Measurements from ENCODE around the gene UBE2G1. TPM values are rescaled to one million over a fixed set of nuclear protein-coding genes. Genes with fewer than 3 reads are reported as not detected.
A peak's percentile ranks its signal among the peaks of the same experiment; 100 is the strongest.

The UBE2G1 gene
- polyA plus RNA-seq, 1 experiment: 23.1 TPM

DNA sequence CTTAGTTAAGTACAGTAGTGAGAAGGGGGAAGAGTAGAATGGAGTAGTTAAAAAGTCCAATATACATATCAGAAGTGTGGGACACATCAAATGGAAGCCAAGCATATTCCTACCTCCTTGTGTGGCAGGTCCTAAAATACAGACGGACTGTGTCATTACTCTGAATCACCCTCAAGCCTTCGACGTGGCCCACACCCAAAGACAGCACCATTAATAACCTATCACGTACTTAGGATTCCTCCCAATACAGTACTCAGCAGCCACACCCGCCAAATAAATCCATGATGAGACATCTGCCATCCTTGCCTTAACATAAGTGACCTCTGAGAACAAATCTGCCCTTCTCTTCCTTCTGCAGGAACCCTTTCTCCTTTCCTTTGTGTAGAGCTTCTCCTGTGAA lies 38.9 kb downstream of the UBE2G1 start:
- Histone ChIP-seq H3K36me3 (ENCODE audit: control insufficient read depth, insufficient read depth, low read length) (no peaks in the 10 kb centered on the region), H3K4me3 (ENCODE audit: low read depth, low read length) (no peak overlapping the region), H3K27me3 (ENCODE audit: control insufficient read depth, insufficient read depth, low read length) (no peaks in the 10 kb centered on the region)
- POLR2A ChIA-PET: no interaction called here
- CTCF ChIA-PET: interaction anchor here (0.8 to 1.6 kb wide), 4 partner anchors 21 to 166 kb away, joined by 3 to 6 read pairs (median 4); no protein-coding TSS in a partner anchor
- DNase-seq (ENCODE audit: low read depth): peak; percentile 62
- TF ChIP-seq, protein P1, sequence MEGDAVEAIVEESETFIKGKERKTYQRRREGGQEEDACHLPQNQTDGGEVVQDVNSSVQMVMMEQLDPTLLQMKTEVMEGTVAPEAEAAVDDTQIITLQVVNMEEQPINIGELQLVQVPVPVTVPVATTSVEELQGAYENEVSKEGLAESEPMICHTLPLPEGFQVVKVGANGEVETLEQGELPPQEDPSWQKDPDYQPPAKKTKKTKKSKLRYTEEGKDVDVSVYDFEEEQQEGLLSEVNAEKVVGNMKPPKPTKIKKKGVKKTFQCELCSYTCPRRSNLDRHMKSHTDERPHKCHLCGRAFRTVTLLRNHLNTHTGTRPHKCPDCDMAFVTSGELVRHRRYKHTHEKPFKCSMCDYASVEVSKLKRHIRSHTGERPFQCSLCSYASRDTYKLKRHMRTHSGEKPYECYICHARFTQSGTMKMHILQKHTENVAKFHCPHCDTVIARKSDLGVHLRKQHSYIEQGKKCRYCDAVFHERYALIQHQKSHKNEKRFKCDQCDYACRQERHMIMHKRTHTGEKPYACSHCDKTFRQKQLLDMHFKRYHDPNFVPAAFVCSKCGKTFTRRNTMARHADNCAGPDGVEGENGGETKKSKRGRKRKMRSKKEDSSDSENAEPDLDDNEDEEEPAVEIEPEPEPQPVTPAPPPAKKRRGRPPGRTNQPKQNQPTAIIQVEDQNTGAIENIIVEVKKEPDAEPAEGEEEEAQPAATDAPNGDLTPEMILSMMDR (IDR thresholded peaks at IDR 0.05; ENCODE audit: insufficient read depth, low read depth, low read length): no peak

DNA sequence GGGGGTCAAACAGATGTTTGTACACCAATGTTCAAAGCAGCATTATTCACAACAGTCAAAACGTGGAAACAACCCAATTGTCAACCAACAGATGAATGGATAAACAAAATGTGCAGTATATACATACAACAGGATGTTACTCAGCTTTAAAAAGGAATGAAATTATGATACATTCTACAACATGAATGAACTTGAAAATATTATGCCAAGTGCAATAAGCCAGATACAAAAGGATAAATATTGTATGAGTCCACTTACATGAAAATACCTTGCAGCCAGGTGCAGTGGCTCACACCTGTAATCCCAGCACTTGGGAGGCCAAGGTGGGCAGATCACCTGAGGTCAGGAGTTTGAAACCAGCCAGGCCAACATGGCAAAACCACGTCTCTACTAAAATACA lies 39.9 kb downstream of the UBE2G1 start:
- TF ChIP-seq, protein P1 (IDR thresholded peaks at IDR 0.05; ENCODE audit: insufficient read depth, low read depth, low read length): no peak
- Histone ChIP-seq H3K27me3 (ENCODE audit: control insufficient read depth, insufficient read depth, low read length) (no peaks in the 10 kb centered on the region), H3K36me3 (ENCODE audit: control insufficient read depth, insufficient read depth, low read length) (no peaks in the 10 kb centered on the region), H3K4me3 (ENCODE audit: low read depth, low read length) (no peak overlapping the region)
- DNase-seq (ENCODE audit: low read depth): no peak
- CTCF ChIA-PET: interaction anchor here (1.5 kb wide), 1 partner anchor 20 kb away, joined by 3 read pairs; no protein-coding TSS in a partner anchor
- POLR2A ChIA-PET: no interaction called here

DNA sequence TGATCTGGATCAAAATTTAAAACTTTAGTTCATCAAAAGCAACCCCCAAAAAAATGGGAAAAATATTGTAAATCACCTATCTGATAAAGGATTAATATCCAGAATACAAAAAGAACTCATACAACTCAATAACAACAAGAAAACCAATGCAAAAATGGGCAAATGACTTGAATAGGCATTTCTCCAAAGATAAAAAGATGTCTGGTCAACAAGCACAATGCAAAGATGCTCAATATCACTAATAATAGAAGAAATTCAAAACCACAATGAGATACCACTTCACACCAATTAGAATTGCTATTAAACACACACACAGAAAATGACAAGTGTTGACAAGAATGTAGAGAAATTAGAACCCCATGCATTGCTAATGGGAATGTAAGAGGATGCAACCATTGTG lies 40.4 kb downstream of the UBE2G1 start:
- Histone ChIP-seq H3K36me3 (ENCODE audit: control insufficient read depth, insufficient read depth, low read length) (no peaks in the 10 kb centered on the region), H3K27me3 (ENCODE audit: control insufficient read depth, insufficient read depth, low read length) (no peaks in the 10 kb centered on the region), H3K4me3 (ENCODE audit: low read depth, low read length) (no peak overlapping the region)
- CTCF ChIA-PET: no interaction called here
- TF ChIP-seq, protein P1 (IDR thresholded peaks at IDR 0.05; ENCODE audit: insufficient read depth, low read depth, low read length): no peak
- POLR2A ChIA-PET: no interaction called here
- DNase-seq (ENCODE audit: low read depth): no peak

DNA sequence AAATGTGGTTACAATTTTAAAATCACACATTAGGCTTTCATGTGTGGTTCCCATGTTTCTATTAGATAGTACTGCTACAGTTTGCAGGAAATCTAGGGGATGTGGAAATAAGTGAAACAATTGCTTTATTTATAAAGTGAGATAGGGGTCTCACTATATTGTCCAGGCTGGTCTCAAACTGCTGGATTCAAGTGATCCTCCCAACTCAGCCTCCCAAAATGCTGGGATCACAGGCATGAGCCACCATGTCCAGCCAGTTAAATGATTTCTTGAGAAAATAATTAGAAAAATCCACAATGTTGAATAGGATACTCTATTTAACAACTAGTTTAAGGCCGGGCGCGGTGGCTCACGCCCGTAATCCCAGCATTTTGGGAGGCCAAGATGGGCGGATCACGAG lies 42.0 kb downstream of the UBE2G1 start:
- H3K4me3 ChIP-seq (ENCODE audit: low read depth, low read length): no peak overlapping the region
- TF ChIP-seq, protein P1 (IDR thresholded peaks at IDR 0.05; ENCODE audit: insufficient read depth, low read depth, low read length): no peak
- H3K36me3 ChIP-seq (ENCODE audit: control insufficient read depth, insufficient read depth, low read length): no peaks in the 10 kb centered on the region
- CTCF ChIA-PET: no interaction called here
- DNase-seq (ENCODE audit: low read depth): no peak
- H3K27me3 ChIP-seq (ENCODE audit: control insufficient read depth, insufficient read depth, low read length): no peaks in the 10 kb centered on the region
- POLR2A ChIA-PET: no interaction called here

DNA sequence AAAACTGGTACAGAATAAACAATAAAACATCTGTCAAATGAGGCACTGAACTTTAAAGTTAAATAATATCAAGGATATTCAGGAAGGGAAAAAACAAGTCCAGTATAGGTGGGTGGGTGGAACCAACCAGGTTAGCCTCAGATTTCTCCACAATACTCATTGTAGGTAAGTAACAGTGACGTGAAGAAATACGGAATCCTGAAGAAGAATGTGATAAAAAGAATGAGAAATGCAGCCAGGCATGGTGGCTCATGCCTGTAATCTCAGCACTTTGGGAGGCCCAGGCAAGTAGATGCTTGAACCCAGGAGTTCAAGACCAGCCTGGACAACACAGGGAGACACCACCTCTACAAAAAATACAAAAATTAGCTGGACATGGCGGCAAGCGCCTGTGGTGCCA lies 47.3 kb downstream of the UBE2G1 start:
- CTCF ChIA-PET: no interaction called here
- TF ChIP-seq, protein P1 (IDR thresholded peaks at IDR 0.05; ENCODE audit: insufficient read depth, low read depth, low read length): no peak
- no peak overlapping the region for H3K4me3 ChIP-seq (ENCODE audit: low read depth, low read length)

More for the DNA sequence above, 47.3 kb downstream of the UBE2G1 start:
- no peak for DNase-seq (ENCODE audit: low read depth)
- POLR2A ChIA-PET: no interaction called here
- Histone ChIP-seq H3K27me3 (ENCODE audit: control insufficient read depth, insufficient read depth, low read length) (no peaks in the 10 kb centered on the region), H3K36me3 (ENCODE audit: control insufficient read depth, insufficient read depth, low read length) (no peaks in the 10 kb centered on the region)

All from BJ (cell line).